CD4-positive, alpha-beta T cell treated with Interleukin-17A for 1 hour (primary cell): ENCODE data around the gene FHDC1.

Experiments used
- DNase-seq: peaks from one replicate; pipeline ENCODE4 v3.0.0-alpha.2; 2020

FHDC1 gene

GRCh38 chr4:153013202-153013977, 77.3 kb downstream of the FHDC1 start:
- DNase-seq, result no peak

DNA sequence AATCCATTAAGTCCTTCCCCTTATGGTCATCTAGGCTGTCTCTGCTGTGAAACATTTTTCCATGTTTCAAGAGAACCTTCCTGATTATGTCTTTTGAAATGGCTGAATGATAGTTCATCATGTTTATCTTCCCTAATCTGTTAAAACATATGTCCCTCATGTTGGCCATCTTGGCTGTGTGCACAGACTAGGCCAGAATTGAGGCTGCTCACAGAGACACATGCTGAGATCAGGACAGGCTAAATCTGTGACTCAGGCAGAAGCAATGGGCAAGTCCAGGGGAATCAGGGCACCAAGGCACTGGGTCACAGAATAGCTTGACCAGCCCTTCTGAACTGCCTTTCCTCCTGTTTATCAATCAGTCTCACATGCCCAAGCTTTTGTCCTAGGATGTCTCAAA, 78.3 kb downstream of the FHDC1 start:
- DNase-seq, result no peak

DNA sequence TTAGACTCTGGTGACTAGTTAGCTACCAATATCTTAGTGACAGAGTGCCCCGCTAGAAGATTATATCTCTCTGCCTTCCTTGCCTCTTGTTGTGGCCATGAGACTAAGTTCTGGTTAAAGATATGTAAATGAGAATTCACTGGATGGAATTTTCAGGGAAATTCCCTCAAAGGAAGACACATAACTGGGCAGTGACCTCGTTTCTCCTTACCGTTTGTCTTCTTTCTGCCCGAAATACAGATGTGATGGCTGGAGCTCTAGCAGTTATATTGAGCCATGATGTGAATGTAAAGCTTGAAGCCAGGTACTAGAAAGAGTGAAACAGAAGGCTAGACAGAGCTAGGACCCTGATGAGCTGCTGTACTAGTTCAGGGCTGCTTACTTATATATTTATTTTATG, 80.5 kb downstream of the FHDC1 start:
- DNase-seq, result no peak

- DNase-seq, result no peak
Observed at GRCh38 chr4:153018031-153018430, 81.9 kb downstream of the FHDC1 start.

DNA sequence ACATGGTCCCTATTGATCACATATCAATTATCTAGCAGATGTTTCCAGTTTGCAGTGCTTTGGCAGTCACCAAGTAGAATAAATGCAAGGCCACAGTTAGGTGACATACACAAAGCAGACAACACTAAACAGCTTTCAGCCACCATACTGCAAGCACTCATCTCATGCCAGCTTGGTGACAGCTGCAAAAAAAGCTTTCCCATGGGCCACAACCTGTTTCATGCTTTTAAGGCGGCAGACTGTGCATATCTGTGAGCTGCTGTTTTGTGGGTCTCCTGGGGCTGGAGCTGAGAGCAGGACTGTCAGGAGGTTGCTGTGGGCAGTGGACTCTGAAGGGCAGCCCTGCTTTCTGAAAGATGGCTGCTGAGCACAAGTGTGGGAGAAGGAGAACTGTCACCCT, 82.6 kb downstream of the FHDC1 start:
- DNase-seq, result no peak

DNA sequence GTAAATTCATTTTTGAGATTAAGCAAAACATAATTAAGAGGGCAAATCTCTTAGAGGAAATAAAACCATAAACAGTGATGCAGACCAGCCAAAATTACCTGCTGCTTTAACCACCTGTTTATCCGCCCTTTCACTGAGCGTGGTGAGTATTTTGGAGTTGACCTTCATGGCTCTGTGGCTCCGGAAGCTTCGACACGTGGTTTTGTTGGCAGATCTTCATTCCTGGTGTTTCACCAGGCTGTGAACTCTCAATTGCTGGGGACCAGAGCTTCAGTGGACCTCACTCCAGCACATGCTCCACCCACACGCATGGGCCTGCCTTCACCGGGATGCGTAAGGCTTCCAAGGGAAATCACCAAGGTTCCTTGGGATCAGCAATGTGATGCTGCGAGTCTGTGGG, 83.8 kb downstream of the FHDC1 start:
- no peak for DNase-seq

GRCh38 chr4:153020457-153020856, 84.3 kb downstream of the FHDC1 start:
- no peak for DNase-seq

GRCh38 chr4:153021276-153021675, 85.2 kb downstream of the FHDC1 start:
- no peak for DNase-seq

DNA sequence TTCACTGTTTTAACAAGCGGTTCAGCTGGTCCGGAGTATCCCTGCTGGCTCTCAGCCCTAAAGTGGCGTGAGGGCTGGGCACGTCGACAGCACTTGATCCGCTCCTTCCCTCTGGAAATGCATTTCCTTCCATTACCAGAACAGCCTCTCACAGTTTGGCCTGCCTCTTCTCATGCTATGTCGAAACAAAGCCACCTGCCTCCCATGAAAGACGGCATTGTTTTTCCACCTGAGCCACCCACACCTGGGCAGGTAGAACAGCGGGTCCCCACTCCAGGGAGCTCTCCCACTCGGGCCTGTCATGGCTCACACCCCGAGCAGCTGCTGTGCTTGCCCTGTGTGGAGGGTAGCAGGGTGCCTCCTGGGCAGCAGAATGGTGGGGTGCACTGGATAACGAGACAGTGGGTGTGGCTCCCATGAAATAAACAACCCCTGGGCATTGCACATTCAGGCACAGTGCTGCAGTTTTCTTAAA, 86.2 kb downstream of the FHDC1 start:
- no peak for DNase-seq

DNA sequence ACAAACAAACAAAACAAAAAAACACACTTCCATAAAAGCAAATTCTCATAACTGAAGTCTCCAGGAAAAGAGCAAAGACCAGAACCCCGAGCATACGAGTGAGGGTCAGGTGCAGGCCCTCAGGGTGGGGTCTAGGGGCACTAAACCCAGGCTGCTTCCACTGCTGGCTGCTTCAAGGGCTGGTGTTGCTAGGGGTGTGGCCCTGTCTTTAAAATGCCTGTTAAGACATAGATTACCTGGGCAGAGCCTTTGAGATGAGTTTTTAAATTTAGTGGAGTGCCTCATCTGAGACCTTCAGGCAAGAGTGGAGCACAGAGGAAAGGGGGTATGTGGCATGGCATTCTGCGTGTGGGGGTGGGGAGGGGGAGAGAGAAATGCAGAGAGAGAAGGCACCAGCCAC, 87.0 kb downstream of the FHDC1 start:
- DNase-seq, result no peak

DNA sequence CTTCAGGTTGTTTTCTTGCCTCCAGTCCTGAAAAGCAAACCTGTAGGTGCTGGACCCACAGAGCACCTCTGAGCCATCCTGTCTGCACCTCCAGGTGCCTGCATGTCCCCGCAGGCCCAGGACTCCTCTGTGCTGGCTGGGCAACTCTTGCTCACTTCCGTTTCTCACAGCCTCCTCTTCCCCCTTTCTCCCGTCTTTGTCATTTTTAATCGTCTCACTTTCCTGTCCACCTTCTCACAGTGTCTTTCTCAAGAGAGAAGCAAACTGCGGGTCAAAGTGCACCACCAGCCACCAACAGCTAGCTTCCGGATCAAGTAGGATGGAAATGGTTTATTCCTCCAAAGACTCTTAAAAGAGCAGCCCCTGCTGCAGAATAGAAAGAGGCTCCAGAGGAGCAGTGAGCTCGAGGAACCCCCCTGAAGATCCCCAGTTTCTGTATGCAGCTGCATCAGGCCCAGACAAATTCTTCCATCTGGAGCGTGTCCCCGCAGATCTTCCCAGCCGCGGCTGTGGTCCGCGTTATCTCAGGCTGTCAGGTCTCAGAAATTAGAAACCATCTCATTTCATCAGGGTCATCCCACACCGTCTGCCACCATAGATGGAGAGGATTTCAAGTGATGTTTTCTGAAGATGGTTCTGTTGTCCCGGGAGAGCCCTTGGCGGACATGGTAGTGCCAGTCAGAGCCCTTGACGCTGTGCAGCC, 87.7 kb downstream of the FHDC1 start:
- no peak for DNase-seq

DNA sequence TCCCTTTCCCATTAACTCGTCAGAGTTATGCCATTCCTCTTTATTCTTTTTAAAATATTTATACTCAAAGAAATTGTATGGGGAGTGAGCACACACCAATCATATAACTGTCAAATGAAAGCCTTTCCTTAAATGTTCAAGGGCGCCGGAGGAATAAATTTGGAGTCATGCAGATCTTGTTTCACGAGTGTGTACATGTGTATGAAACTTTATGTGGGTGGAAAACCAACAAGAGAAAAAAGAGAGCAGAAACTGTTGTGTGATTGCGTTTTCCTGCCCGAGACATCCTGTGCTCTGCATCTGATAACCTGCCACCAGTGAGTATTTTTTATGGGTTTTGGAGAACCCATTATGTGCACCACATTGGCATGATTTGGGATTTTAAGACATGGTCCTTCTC, 88.3 kb downstream of the FHDC1 start:
- no peak for DNase-seq

GRCh38 chr4:153025406-153025805, 89.3 kb downstream of the FHDC1 start:
- no peak for DNase-seq

DNA sequence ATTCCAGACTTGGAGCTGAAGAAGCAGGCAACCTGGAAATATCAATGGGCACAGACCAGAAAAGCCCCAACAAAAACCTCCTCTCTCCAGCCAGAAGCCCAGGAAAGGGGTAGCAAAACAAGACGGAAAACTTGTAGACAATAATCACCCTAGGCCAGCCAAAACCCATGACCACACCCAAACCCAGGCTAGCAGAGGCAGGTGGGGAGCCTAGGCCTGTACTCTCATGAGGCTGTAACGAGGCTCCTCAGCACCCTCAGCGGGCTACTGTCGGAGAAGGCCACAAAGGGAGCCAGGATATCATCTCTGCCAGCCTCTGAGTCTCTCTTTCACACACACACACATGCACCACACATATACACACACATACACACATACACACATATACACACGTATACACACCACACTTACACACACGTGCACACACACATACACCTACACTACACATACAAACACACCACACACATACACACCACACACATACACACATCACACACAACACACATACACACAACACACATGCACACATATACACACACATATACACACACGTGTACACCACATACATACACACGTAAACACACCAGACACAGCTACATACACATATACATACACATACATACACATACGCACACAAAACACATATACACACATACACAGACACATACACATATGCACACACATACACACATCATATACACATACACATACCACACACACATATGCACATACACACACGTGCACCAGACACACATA, 90.6 kb downstream of the FHDC1 start:
- DNase-seq, result no peak

DNA sequence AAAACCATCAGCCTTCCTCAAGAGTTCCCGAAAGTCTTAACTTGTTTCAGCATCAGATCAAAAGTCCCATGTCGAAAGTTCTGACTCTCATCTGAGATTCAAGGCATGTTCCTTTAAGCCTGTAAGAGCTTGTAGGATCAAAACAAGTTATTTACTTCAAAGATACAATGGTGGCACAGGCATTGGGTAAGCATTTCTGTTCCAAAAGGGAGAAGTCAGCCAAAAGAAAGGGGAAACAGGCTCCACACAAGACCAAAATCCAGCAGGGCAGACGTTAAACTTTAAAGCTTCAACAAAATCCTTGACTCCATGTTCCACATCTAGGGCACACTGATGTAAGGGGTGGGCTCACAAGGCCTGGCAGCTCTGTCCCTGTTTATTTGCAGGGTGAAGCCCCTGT, 91.7 kb downstream of the FHDC1 start:
- DNase-seq, result no peak

- DNase-seq, result no peak
Observed at GRCh38 chr4:153028535-153028934, 92.4 kb downstream of the FHDC1 start.
